H9 (cell line): ENCODE measurements around the gene FAXDC2. TPM values are rescaled to one million over a fixed set of nuclear protein-coding genes. Genes with fewer than 3 reads are reported as not detected.

ENCODE experiments used
- DNase-seq: peaks from one replicate; pipeline ENCODE4 v3.0.0-alpha.2; 2017
- H2AFZ ChIP-seq: one replicate; pipeline ENCODE4 v1.6.1; 2013; ENCODE audit warnings: mild to moderate bottlenecking, low read length, control low read depth, moderate library complexity
- H2AK5ac ChIP-seq: 2 replicates; pipeline ENCODE4 v1.6.1; 2013; ENCODE audit warnings: low read length, control low read depth, mixed read lengths; ENCODE audit not compliant: insufficient read length
- H2BK120ac ChIP-seq: one replicate; pipeline ENCODE4 v1.6.1; 2013; ENCODE audit warnings: low read depth, mild to moderate bottlenecking, low read length, control low read depth, inconsistent platforms; ENCODE audit not compliant: poor library complexity, severe bottlenecking
- H2BK12ac ChIP-seq: 2 replicates; pipeline ENCODE4 v1.6.1; 2013; ENCODE audit warnings: low read length, control low read depth, mixed read lengths, low read depth; ENCODE audit not compliant: insufficient read length
- H2BK15ac ChIP-seq: 2 replicates; pipeline ENCODE4 v1.6.1; 2013; ENCODE audit warnings: low read depth, low read length, control low read depth
- H2BK20ac ChIP-seq: one replicate; pipeline ENCODE4 v1.6.1; 2013; ENCODE audit warnings: low read depth, mild to moderate bottlenecking, low read length, control low read depth, inconsistent platforms; ENCODE audit not compliant: poor library complexity, severe bottlenecking
- H2BK5ac ChIP-seq: 2 replicates; pipeline ENCODE4 v1.6.1; 2013; ENCODE audit warnings: low read length, control low read depth, mixed read lengths; ENCODE audit not compliant: insufficient read length
- H3K14ac ChIP-seq: 2 replicates; pipeline ENCODE4 v1.6.1; 2013; ENCODE audit warnings: low read length, control low read depth; ENCODE audit not compliant: insufficient read depth
- H3K18ac ChIP-seq: 2 replicates; pipeline ENCODE4 v1.6.1; 2013; ENCODE audit warnings: low read depth, mild to moderate bottlenecking, mixed read lengths, low read length, control low read depth; ENCODE audit not compliant: insufficient read length
- H3K23ac ChIP-seq: 2 replicates; pipeline ENCODE4 v1.6.1; 2013; ENCODE audit warnings: low read length, control low read depth, mixed read lengths, low read depth; ENCODE audit not compliant: insufficient read length
- H3K23me2 ChIP-seq: 2 replicates; pipeline ENCODE4 v1.6.1; 2013; ENCODE audit warnings: low read depth, mild to moderate bottlenecking, mixed read lengths, low read length, control low read depth; ENCODE audit not compliant: insufficient read length, poor library complexity, severe bottlenecking
- H3K27ac ChIP-seq: 2 replicates; pipeline ENCODE4 v1.5.1; 2013; ENCODE audit warnings: low read length, control low read depth, mixed read lengths, low read depth; ENCODE audit not compliant: insufficient read length
- H3K27me3 ChIP-seq: 2 replicates; pipeline ENCODE4 v1.6.1; 2013; ENCODE audit warnings: low read length, control low read depth, inconsistent platforms; ENCODE audit not compliant: insufficient read depth
- H3K4ac ChIP-seq: 2 replicates; pipeline ENCODE4 v1.6.1; 2013; ENCODE audit warnings: low read depth, mild to moderate bottlenecking, control low read depth, inconsistent platforms, low read length, moderate library complexity
- H3K4me1 ChIP-seq: 2 replicates; pipeline ENCODE4 v1.6.1; 2013; ENCODE audit warnings: low read length, control low read depth, inconsistent platforms; ENCODE audit not compliant: insufficient read depth
- H3K4me2 ChIP-seq: 2 replicates; pipeline ENCODE4 v1.6.1; 2013; ENCODE audit warnings: low read length, control low read depth, mixed read lengths; ENCODE audit not compliant: insufficient read length, insufficient read depth
- H3K56ac ChIP-seq: 2 replicates; pipeline ENCODE4 v1.6.1; 2013; ENCODE audit warnings: low read depth, mild to moderate bottlenecking, mixed read lengths, low read length, control low read depth; ENCODE audit not compliant: insufficient read length
- H3K79me1 ChIP-seq: 2 replicates; pipeline ENCODE4 v1.6.1; 2013; ENCODE audit warnings: low read depth, mild to moderate bottlenecking, moderate library complexity, low read length, control low read depth, inconsistent platforms; ENCODE audit not compliant: insufficient read depth, poor library complexity, severe bottlenecking
- H3K79me2 ChIP-seq: 2 replicates; pipeline ENCODE4 v1.6.1; 2013; ENCODE audit warnings: low read length, control low read depth, inconsistent platforms; ENCODE audit not compliant: insufficient read depth
- H3K9ac ChIP-seq: 2 replicates; pipeline ENCODE4 v1.6.1; 2013; ENCODE audit warnings: low read length, control low read depth, mixed read lengths; ENCODE audit not compliant: insufficient read length; ENCODE audit errors: extremely low read depth
- H3K9me3 ChIP-seq: one replicate; pipeline ENCODE4 v1.6.1; 2013; ENCODE audit warnings: low read depth, low read length, inconsistent platforms; ENCODE audit not compliant: control insufficient read depth
- H3T11ph ChIP-seq: one replicate; pipeline ENCODE4 v1.6.1; 2013; ENCODE audit warnings: mild to moderate bottlenecking, low read length, control low read depth, inconsistent platforms
- H4K20me1 ChIP-seq: one replicate; pipeline ENCODE4 v1.6.1; 2013; ENCODE audit not compliant: control insufficient read depth, insufficient read length, insufficient read depth
- H4K5ac ChIP-seq: 2 replicates; pipeline ENCODE4 v1.6.1; 2013; ENCODE audit warnings: low read depth, mild to moderate bottlenecking, mixed read lengths, low read length, control low read depth; ENCODE audit not compliant: insufficient read length
- H4K8ac ChIP-seq: replicated peaks from 2 replicates; pipeline ENCODE4 v1.6.1; 2013; ENCODE audit warnings: low read length, control low read depth, mixed read lengths, low read depth; ENCODE audit not compliant: insufficient read length
- H4K91ac ChIP-seq: 2 replicates; pipeline ENCODE4 v1.6.1; 2013; ENCODE audit warnings: low read depth, mild to moderate bottlenecking, moderate library complexity, mixed read lengths, low read length, control low read depth; ENCODE audit not compliant: insufficient read length
- H3K27ac Mint-ChIP-seq, 3 experiments: 2 replicates in 2 of 3; 3 replicates in 1 of 3; pipeline ENCODE4 v1.8.0; 2020 to 2021; ENCODE audit warnings: mixed read lengths in 3 of 3, mild to moderate bottlenecking in 1 of 3, moderate library complexity in 1 of 3
- H3K27me3 Mint-ChIP-seq: 2 replicates; pipeline ENCODE4 v1.8.0; 2021; ENCODE audit warnings: low read depth, mild to moderate bottlenecking, moderate library complexity, mixed read lengths
- H3K36me3 Mint-ChIP-seq, 3 experiments: 2 replicates in 2 of 3; 3 replicates in 1 of 3; pipeline ENCODE4 v1.8.0; 2020 to 2021; ENCODE audit warnings: low read depth in 3 of 3, mixed read lengths in 3 of 3; ENCODE audit not compliant: insufficient read depth in 1 of 3
- H3K4me1 Mint-ChIP-seq, 2 experiments: 2 replicates each; pipeline ENCODE4 v1.8.0; 2020; ENCODE audit warnings: mixed read lengths in 2 of 2
- H3K4me3 Mint-ChIP-seq, 2 experiments: 2 replicates in 1 of 2; 3 replicates in 1 of 2; pipeline ENCODE4 v1.8.0; 2020 to 2021; ENCODE audit warnings: mild to moderate bottlenecking in 2 of 2, mixed read lengths in 2 of 2, moderate library complexity in 1 of 2
- H3K9me3 Mint-ChIP-seq, 2 experiments: 2 replicates in 1 of 2; 3 replicates in 1 of 2; pipeline ENCODE4 v1.8.0; 2020; ENCODE audit warnings: mild to moderate bottlenecking in 2 of 2, mixed read lengths in 2 of 2, moderate library complexity in 1 of 2
- WGBS: extraction: QIAGEN DNeasy Blood & Tissue Kit; methylation state at CpG from one replicate; pipeline ENCODE4 v1.1.7; 2013; ENCODE audit warnings: missing lambda C conversion rate, low lambda C conversion rate, mixed read lengths; ENCODE audit not compliant: insufficient read length; ENCODE audit errors: extremely low coverage; 5-methylcytosine and 5-hydroxymethylcytosine counted together
- total RNA-seq: library from RNA; stranded (reverse); gene quantifications from 2 replicates; pipeline ENCODE4 v1.2.1, GENCODE V29; 2021
- TF ChIP-seq, protein P1 (sequence below): fragments of 200-600 bp; sonication (generic); conservative IDR thresholded peaks from 3 replicates; pipeline ENCODE4 v1.8.0; 2021; ENCODE audit warnings: antibody characterized with exemption, mild to moderate bottlenecking

Gene FAXDC2
- total RNA-seq, 1 experiment from 2014 or later: 3.0 TPM

DNA sequence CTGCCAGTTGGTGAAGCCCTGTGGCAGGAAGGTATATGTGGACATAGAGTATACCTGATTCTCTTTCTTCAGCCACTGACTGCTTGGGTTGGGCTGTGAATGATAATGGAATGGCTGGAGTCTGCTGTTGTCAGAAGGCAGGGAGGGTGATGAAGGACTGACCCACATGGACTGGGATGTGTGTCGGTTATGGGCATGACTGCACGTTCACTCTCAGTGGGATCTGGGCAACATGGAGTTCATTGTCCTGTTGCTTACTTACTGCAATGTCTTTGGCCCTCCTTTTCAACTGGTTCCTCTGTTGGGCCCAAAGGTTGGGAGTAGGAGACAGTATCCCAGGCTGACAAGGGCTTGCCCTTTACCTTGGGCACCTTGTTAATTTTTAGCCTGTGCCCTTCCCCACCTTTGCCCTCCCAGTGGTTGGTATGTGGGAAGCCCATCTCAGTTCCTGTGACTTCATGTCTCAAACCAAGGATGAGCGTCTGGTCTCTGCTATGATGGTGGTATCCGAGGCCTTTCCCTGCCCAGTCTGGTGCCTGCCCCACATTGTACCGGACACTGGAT lies 34.6 kb downstream of the FAXDC2 start:
- H3K27me3 ChIP-seq: no peaks in the 10 kb centered on the region
- no peak overlapping the region for H2BK5ac ChIP-seq
- H3K4ac ChIP-seq: no peak overlapping the region
- H2BK120ac ChIP-seq: no peak overlapping the region
- H2AFZ ChIP-seq: no peak overlapping the region
- H3K9ac ChIP-seq: no peak overlapping the region
- H3K4me1 ChIP-seq: no peaks in the 10 kb centered on the region
- no peak overlapping the region for H2BK20ac ChIP-seq
- no peak overlapping the region for H2BK15ac ChIP-seq
- H3K18ac ChIP-seq: no peak overlapping the region
- no peak overlapping the region for H4K91ac ChIP-seq
- H4K5ac ChIP-seq: no peak overlapping the region
- H3K27ac ChIP-seq: no peak overlapping the region
- peaks cover 55 to 92% (median 87%) of the 10 kb centered on the region in 3 experiments for H3K36me3 Mint-ChIP-seq
- no peaks in the 10 kb centered on the region for H3K79me2 ChIP-seq
- H4K20me1 ChIP-seq: no peaks in the 10 kb centered on the region
- no peak overlapping the region for H3K56ac ChIP-seq
- no peak overlapping the region for H3K23ac ChIP-seq
- no peak overlapping the region for H3T11ph ChIP-seq
- H4K8ac ChIP-seq: no peak overlapping the region
- H3K4me3 Mint-ChIP-seq: no peak overlapping the region
- H3K9me3 ChIP-seq: no peaks in the 10 kb centered on the region
- H3K4me1 Mint-ChIP-seq: peaks cover 6 to 28% of the 10 kb centered on the region in 2 experiments
- no peak for DNase-seq
- peak overlapping the region; percentile 18 to 83 (median 44); a peak in 5 of 7 replicates for H3K27ac Mint-ChIP-seq
- H3K79me1 ChIP-seq: no peaks in the 10 kb centered on the region
- H2BK12ac ChIP-seq: no peak overlapping the region
- no CpG with 5 or more reads among the region's 5 CpGs for WGBS
- no peak overlapping the region for H2AK5ac ChIP-seq
- H3K9me3 Mint-ChIP-seq: no peaks in the 10 kb centered on the region; a peak in 1 of 5 replicates
- H3K4me2 ChIP-seq: no peak overlapping the region
- H3K27me3 Mint-ChIP-seq: peaks cover 2% of the 10 kb centered on the region; the same call in 1 of the 2 replicates
- H3K14ac ChIP-seq: no peak overlapping the region
- H3K23me2 ChIP-seq: no peaks in the 10 kb centered on the region
- TF ChIP-seq, protein P1, sequence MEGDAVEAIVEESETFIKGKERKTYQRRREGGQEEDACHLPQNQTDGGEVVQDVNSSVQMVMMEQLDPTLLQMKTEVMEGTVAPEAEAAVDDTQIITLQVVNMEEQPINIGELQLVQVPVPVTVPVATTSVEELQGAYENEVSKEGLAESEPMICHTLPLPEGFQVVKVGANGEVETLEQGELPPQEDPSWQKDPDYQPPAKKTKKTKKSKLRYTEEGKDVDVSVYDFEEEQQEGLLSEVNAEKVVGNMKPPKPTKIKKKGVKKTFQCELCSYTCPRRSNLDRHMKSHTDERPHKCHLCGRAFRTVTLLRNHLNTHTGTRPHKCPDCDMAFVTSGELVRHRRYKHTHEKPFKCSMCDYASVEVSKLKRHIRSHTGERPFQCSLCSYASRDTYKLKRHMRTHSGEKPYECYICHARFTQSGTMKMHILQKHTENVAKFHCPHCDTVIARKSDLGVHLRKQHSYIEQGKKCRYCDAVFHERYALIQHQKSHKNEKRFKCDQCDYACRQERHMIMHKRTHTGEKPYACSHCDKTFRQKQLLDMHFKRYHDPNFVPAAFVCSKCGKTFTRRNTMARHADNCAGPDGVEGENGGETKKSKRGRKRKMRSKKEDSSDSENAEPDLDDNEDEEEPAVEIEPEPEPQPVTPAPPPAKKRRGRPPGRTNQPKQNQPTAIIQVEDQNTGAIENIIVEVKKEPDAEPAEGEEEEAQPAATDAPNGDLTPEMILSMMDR: no peak
